AG08395 (cell line): Measurements from ENCODE around the gene DDX10.
"Not testable (repeated sequence)": the region's sequence is repeated elsewhere in the genome, so short reads cannot be mapped to it uniquely, and the experiment has no call there.

Experiments
- DNase-seq: peaks from one replicate; pipeline ENCODE4 v3.0.0; 2012; ENCODE audit warnings: mixed read lengths, low spot score

DDX10 gene

GRCh38 chr11:108664730-108665525 is at the start of gene DDX10:
TSS of gene DDX10 (plus strand) at chr11:108665069. CDS start at chr11:108665154, 85 bp downstream.
- peak; percentile 99 for DNase-seq

- peak; percentile 85 for DNase-seq
Observed at GRCh38 chr11:108616549-108616948, 48.3 kb upstream of the DDX10 start.

GRCh38 chr11:108617055-108617454 is 47.8 kb upstream of the DDX10 start:
- no peak for DNase-seq

- DNase-seq: peak; percentile 7
Observed at GRCh38 chr11:108618529-108618928, 46.3 kb upstream of the DDX10 start.

- no peak for DNase-seq
Observed at GRCh38 chr11:108620958-108621772, 43.7 kb upstream of the DDX10 start.

GRCh38 chr11:108622341-108622740 is 42.5 kb upstream of the DDX10 start:
- DNase-seq: no peak

GRCh38 chr11:108624196-108624925 is 40.5 kb upstream of the DDX10 start:
- no peak for DNase-seq

GRCh38 chr11:108628326-108628725 is 36.5 kb upstream of the DDX10 start:
- no peak for DNase-seq

- DNase-seq: no peak
Observed at GRCh38 chr11:108628812-108629211, 36.1 kb upstream of the DDX10 start.

- no peak for DNase-seq
Observed at GRCh38 chr11:108629274-108629673, 35.6 kb upstream of the DDX10 start.

- DNase-seq: peak; percentile 5
Observed at GRCh38 chr11:108632041-108632704, 32.7 kb upstream of the DDX10 start.

- DNase-seq: peak; percentile 18
Observed at GRCh38 chr11:108635106-108635505, 29.8 kb upstream of the DDX10 start.

GRCh38 chr11:108636222-108636621 is 28.6 kb upstream of the DDX10 start:
- DNase-seq: no peak

- no peak for DNase-seq
Observed at GRCh38 chr11:108639146-108639545, 25.7 kb upstream of the DDX10 start.

- DNase-seq: not testable (repeated sequence)
Observed at GRCh38 chr11:108641752-108642151, 23.1 kb upstream of the DDX10 start.

- no peak for DNase-seq
Observed at GRCh38 chr11:108643974-108644373, 20.9 kb upstream of the DDX10 start.

GRCh38 chr11:108645970-108646369 is 18.9 kb upstream of the DDX10 start:
- DNase-seq: no peak

GRCh38 chr11:108647387-108647700 is 17.5 kb upstream of the DDX10 start:
- no peak for DNase-seq

GRCh38 chr11:108647701-108648527 is 17.0 kb upstream of the DDX10 start:
- peak; percentile 67 for DNase-seq

- DNase-seq: no peak
Observed at GRCh38 chr11:108648528-108648885, 16.4 kb upstream of the DDX10 start.

GRCh38 chr11:108654100-108654499 is 10.8 kb upstream of the DDX10 start:
- not testable (repeated sequence) for DNase-seq
